GM18517 (cell line): ENCODE data around the gene KRT17.
"Not testable (repeated sequence)": the region's sequence is repeated elsewhere in the genome, so short reads cannot be mapped to it uniquely, and the experiment has no call there.

Source experiments
- ATAC-seq: cut with Tn5 transposase; IDR thresholded peaks from one replicate; pipeline ENCODE4 v1.9.1; 2021; ENCODE audit warnings: mild to moderate bottlenecking, moderate library complexity; ENCODE audit not compliant: unreplicated experiment

The KRT17 gene

GRCh38 chr17:41579484-41580243 is 44.7 kb downstream of the KRT17 start:
- no peak for ATAC-seq

GRCh38 chr17:41578971-41579370 is 45.4 kb downstream of the KRT17 start:
- ATAC-seq: no peak

GRCh38 chr17:41578538-41578937 is 45.8 kb downstream of the KRT17 start:
- ATAC-seq: no peak

- not testable (repeated sequence) for ATAC-seq
Measured at GRCh38 chr17:41576740-41577139, 47.6 kb downstream of the KRT17 start.

GRCh38 chr17:41575336-41575735 is 49.0 kb downstream of the KRT17 start:
- no peak for ATAC-seq

- no peak for ATAC-seq
Measured at GRCh38 chr17:41571561-41572434, 52.6 kb downstream of the KRT17 start, which contains the start of gene KRT9. KRT9 (minus strand) TSS chr17:41572059; CDS start chr17:41571992, 67 bp downstream.
